GM12801 (cell line): ENCODE data around the gene LDB1.

Source experiments
- TF ChIP-seq, protein P1 (sequence below): IDR thresholded peaks from one replicate; pipeline ENCODE4 v1.5.1; 2011; ENCODE audit warnings: control low read depth; ENCODE audit not compliant: insufficient read length; ENCODE audit errors: extremely low read depth

Gene LDB1

DNA sequence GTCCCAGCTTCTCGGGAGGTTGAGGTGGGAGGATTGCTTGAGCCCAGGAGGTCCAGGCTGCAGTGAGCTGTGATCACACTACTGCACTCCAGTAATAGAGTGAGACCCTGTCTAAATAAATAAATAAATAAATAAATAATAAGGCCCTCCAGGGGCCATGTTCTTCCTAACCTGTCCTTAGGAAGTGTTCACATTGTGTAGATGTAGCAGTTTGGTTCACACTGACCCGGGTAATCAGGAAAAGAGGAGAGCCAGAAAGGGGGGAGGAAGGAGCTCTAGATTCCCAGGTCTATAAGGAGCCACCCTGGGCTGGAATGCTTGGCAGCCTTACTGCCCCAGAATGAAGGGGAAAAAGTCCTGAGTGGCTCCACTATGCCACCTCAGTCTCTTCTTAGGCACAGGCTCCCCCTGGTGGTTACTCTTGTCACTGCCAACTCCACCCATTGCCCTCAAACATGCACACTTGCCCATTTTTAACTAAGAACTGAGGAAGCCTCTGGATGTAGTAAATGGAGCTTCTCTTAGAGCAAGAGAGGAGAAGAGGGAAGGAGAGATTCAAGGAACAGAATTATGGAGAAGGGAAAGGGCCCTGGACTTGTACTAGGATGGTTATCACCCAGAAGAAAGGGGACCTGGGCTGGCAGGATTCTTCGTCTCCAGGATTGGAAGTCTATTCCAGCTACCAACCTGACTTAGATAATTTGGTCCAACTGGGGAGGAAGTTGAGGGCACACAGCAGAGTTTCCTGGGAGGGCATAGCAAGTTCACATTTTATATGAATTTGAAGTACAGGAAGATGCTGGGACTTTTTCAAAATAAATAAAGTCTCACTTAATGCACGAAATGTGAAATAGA is 47.3 kb downstream of the LDB1 start:
- TF ChIP-seq, protein P1, sequence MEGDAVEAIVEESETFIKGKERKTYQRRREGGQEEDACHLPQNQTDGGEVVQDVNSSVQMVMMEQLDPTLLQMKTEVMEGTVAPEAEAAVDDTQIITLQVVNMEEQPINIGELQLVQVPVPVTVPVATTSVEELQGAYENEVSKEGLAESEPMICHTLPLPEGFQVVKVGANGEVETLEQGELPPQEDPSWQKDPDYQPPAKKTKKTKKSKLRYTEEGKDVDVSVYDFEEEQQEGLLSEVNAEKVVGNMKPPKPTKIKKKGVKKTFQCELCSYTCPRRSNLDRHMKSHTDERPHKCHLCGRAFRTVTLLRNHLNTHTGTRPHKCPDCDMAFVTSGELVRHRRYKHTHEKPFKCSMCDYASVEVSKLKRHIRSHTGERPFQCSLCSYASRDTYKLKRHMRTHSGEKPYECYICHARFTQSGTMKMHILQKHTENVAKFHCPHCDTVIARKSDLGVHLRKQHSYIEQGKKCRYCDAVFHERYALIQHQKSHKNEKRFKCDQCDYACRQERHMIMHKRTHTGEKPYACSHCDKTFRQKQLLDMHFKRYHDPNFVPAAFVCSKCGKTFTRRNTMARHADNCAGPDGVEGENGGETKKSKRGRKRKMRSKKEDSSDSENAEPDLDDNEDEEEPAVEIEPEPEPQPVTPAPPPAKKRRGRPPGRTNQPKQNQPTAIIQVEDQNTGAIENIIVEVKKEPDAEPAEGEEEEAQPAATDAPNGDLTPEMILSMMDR = peak; percentile 66

DNA sequence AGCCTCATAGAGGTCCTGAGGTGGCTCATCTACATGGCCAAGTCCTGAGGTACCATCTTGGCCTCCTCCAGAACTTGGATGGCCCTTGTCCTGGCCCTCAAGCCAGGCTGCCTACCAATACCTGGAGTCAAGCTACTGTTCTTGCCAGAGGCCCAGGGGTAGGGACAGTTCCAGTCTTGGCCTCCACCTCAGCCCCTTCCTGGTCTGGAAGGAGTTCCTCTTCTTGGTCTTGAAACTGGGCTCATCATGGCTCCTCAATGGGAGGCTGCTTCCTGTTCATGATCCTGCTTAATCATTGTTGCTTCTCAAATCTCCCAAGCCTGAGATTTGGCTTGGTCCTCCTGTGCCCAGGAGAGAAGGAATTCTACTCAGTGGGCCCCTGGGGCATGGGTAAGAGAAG is 51.1 kb downstream of the LDB1 start:
- TF ChIP-seq, protein P1 = no peak

DNA sequence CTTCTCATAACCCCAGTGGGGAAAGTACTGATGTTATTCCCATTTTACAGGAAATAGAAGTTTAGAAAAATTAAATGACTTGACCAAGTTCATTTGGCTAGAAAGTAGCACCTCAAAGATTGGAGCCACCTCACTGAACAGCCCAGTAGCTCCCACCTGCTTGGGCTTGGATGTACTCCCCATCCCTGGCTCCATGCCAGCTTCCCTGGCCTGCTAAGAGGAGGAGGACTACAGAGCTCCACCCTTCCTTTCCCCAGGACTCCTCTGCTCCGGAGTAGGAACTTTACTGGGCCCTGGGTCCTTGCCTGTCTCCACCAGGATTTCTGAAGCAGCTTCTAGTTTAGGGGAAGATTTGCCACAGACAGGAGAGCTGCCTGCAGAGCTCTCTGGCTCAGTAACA is 52.0 kb downstream of the LDB1 start:
- TF ChIP-seq, protein P1 = no peak

DNA sequence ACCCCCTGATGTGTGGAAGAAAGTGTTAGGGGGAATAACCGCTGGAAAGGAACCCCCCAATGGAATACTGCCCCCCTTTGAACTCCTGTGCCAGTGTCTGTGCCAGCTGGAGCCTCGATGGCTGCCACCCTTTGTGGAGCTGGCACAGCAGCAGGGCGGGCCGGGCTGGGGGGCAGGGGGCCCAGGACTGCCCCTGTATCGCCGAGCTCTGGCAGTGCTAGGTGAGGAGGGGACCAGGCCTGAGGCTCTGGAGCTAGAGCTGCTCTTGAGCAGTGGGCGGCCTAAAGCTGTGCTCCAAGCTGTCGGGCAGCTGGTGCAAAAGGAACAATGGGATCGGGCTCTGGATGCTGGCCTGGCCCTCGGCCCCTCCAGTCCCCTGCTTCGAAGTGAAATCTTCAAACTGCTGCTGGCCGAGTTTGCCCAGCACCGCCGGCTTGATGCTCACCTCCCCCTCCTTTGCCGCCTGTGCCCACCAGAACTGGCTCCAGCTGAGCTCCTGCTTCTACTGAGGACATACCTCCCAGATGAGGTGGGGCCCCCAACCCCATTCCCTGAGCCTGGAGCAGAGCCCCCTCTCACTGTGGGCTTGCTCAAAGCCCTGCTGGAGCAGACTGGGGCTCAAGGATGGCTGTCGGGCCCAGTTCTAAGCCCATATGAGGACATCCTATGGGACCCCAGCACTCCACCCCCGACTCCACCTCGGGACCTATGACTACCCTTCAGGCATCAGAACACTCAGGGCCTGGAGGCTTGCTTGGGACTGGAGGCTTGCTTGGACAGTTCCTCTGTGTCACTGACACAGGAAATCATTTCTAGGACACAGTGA is 52.9 kb downstream of the LDB1 start:
- TF ChIP-seq, protein P1 = no peak

DNA sequence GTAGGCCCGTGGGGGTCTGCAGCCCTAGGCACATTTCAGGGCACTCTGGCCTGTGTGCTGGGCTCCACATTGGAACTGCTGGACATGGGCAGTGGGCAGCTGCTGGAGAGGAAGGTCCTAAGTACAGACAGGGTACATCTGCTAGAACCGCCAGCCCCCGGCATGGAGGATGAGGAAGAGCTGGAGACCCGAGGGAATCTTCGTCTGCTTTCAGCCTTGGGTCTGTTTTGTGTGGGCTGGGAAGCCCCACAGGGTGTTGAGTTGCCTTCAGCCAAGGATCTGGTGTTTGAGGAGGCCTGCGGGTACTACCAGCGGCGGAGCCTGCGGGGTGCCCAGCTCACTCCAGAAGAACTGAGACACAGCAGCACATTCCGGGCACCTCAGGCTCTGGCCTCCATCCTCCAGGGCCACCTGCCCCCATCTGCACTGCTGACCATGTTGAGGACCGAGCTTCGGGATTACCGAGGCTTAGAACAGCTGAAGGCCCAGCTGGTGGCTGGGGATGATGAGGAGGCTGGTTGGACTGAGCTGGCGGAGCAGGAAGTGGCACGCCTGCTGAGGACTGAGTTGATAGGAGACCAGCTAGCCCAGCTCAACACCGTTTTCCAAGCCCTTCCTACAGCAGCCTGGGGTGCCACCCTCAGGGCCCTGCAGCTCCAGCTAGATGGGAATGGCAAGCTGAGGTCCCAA is 53.6 kb downstream of the LDB1 start:
- TF ChIP-seq, protein P1 = no peak

DNA sequence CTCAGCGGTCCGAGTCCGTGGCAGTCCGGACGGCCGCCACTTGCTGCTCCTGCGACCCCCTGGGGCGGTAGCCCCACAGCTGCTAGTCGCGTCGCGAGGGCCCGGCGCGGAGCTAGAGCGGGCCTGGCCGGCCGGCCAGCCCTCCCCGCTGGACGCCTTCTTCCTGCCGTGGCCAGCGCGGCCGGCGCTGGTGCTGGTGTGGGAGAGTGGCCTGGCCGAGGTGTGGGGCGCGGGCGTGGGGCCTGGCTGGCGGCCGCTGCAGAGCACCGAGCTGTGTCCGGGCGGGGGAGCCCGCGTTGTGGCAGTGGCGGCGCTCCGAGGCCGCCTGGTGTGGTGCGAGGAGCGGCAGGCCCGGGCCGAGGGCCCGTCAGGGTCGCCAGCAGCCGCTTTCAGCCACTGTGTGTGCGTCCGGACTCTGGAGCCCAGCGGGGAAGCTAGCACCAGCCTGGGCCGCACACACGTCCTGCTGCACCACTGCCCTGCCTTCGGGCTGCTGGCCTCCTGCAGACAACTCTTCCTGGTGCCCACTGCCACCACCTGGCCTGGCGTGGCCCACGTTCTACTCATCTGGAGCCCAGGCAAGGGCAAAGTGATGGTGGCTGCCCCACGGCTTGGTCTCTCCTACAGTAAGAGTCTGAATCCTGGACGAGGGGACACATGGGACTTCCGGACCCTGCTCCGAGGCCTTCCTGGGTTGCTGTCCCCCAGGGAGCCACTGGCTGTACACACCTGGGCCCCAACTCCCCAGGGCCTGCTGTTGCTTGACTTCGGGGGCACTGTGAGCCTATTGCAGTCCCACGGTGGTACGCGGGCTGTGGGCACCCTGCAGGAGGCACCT is 54.4 kb downstream of the LDB1 start:
- TF ChIP-seq, protein P1 = no peak
